Superior temporal gyrus (tissue), 1 donor: ENCODE data around the gene FNDC10.
A peak's percentile ranks its signal among the peaks of the same experiment; 100 is the strongest.
"Not testable (repeated sequence)": the region's sequence is repeated elsewhere in the genome, so short reads cannot be mapped to it uniquely, and the experiment has no call there.

Experiments
- DNase-seq: peaks from one replicate; pipeline ENCODE4 v3.0.0-alpha.2; 2016; ENCODE audit errors: extremely low spot score

FNDC10 gene

GRCh38 chr1:1599935-1600860 is at the start of gene FNDC10:
FNDC10 (minus strand) TSS chr1:1600135; CDS start chr1:1600015, 120 bp downstream.
- no peak for DNase-seq

DNA sequence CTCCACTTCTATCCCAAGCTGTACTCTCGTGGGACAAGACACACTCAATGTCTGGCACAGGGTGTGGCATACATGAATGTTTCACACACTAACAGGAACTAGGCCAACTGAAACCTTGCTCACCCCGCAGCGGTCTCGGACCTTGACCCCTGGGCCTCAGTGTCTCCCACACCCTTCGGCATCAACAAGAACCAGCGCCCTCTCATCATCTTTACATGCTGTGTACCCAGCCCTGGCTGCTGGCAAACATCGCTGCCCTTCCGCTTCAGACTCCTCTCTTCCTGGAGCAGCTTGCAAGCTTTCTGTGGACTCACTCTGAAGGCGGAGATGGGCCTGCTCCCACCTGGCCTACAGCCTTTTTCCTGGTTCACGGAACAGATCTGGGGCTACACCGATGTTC is 48.3 kb upstream of the FNDC10 start:
- not testable (repeated sequence) for DNase-seq

- not testable (repeated sequence) for DNase-seq
Measured at GRCh38 chr1:1647567-1648241, 47.8 kb upstream of the FNDC10 start.

- DNase-seq = not testable (repeated sequence)
Measured at GRCh38 chr1:1646326-1646725, 46.4 kb upstream of the FNDC10 start.

GRCh38 chr1:1640711-1641461 is 41.0 kb upstream of the FNDC10 start:
- not testable (repeated sequence) for DNase-seq

- not testable (repeated sequence) for DNase-seq
Measured at GRCh38 chr1:1640081-1640480, 40.1 kb upstream of the FNDC10 start.

DNA sequence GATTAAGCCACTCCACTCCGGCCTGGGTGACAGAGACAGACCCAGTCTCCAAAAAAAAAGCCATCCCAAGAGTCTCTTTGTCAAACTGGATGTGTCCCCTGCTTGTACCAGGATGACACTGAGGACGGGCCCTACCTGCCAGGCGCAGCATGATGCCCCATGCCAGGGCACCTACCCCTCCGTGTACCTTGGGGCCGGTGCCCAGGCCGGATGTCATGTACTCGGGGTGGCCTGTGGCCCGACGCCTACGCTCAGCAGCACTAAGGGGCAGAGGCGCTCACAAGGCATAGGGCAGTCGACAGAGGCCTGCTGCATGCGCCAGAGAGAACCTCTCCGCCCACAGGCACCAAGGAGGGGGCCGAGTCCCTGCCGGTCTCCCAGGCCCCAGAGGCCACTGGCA is 39.4 kb upstream of the FNDC10 start:
- DNase-seq = not testable (repeated sequence)

DNA sequence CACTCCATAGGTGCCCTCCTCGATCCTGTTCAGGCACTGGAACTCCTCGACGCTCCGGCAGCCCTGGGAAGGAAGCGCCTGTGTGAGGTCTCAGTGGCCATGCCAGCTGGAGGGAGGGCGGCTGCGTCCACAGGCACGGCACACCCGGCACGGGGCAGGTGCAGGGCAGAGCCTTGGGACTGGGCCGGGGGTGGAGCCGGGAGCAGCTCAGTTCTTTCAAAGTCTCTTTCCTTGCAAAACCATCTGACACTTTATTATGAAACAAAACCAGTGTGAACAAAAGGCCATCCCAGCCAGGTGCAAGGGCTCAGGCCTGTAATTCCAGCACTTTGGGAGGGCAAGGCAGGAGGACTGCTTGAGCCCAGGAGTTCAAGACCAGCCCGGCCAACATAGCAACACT is 38.6 kb upstream of the FNDC10 start:
- DNase-seq = not testable (repeated sequence)

- not testable (repeated sequence) for DNase-seq
Measured at GRCh38 chr1:1637479-1637875, 37.5 kb upstream of the FNDC10 start.

GRCh38 chr1:1636621-1637478 is 36.9 kb upstream of the FNDC10 start:
- not testable (repeated sequence) for DNase-seq

DNA sequence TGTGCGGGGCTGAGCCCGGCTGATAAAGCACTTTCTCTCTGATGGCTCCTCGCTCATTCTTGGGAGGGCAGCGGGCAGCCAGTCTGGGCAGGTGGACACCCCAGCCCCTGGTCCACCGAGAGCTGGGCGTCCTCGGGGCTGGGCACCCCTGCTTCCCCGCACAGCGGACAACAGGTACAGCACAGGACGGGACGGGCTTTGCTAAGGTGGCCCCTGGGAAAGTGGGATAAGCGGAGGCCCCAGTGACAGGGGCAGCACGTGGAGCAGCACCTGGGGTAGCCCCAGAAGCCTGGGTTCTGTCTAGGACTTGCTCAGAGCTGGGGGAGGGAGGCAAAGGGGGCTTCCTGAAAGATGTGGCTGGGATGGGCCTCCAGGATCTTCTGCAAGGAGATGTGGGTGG is 34.7 kb upstream of the FNDC10 start:
- DNase-seq = not testable (repeated sequence)

- DNase-seq = not testable (repeated sequence)
Measured at GRCh38 chr1:1633409-1633808, 33.5 kb upstream of the FNDC10 start.

- DNase-seq = no peak
Measured at GRCh38 chr1:1631782-1632420, 32.0 kb upstream of the FNDC10 start, which contains the start of gene MMP23B. MMP23B (plus strand) TSS chr1:1632173; CDS start chr1:1632219, 46 bp downstream.

DNA sequence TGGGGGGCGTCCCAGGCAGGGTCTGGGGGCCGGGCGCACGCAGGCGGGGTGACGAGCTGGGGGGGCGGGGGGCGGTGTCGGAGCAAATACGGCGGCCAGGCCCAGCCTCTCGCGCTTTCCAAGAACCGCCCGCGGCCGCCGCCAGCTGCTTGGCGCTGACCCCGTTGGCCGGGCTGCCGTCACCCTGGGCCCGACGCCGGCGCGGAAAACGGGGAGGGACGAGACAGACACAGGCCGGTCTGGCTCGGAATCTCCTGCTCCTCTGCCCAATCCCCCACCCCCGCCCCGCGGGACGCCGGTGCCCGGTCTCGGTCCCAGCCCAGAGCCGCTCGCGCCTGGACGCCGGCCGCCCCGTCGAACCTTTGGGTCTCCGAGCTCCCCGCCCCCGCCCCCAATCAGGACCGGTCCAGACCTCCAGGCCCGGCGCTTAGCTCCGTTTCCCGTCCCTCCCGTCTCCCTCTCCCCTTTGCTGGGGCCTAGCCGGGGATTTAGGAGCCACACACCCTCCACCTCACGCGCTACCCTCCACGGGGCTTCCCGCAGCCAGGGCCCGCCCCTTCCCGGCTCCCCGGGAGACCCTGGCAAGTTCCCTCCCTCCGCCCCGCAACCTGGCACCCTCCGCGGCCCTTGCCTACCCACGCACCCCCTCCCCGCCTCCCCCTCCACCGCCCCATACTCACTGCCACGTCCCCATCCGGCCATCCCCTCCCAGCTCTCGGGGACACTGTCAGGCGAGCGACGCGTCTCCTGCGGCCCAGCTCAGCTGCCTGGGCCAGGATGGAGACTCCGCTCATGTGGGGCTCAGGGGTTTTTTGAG is 31.2 kb upstream of the FNDC10 start:
- no peak for DNase-seq

- peak; percentile 25 for DNase-seq
Measured at GRCh38 chr1:1630191-1630964, 30.4 kb upstream of the FNDC10 start.

- no peak for DNase-seq
Measured at GRCh38 chr1:1629430-1630190, 29.7 kb upstream of the FNDC10 start.

- DNase-seq = no peak
Measured at GRCh38 chr1:1628754-1629429, 29.0 kb upstream of the FNDC10 start.
